ENCODE measurements around the gene LRRC25.

LRRC25 gene

DNA sequence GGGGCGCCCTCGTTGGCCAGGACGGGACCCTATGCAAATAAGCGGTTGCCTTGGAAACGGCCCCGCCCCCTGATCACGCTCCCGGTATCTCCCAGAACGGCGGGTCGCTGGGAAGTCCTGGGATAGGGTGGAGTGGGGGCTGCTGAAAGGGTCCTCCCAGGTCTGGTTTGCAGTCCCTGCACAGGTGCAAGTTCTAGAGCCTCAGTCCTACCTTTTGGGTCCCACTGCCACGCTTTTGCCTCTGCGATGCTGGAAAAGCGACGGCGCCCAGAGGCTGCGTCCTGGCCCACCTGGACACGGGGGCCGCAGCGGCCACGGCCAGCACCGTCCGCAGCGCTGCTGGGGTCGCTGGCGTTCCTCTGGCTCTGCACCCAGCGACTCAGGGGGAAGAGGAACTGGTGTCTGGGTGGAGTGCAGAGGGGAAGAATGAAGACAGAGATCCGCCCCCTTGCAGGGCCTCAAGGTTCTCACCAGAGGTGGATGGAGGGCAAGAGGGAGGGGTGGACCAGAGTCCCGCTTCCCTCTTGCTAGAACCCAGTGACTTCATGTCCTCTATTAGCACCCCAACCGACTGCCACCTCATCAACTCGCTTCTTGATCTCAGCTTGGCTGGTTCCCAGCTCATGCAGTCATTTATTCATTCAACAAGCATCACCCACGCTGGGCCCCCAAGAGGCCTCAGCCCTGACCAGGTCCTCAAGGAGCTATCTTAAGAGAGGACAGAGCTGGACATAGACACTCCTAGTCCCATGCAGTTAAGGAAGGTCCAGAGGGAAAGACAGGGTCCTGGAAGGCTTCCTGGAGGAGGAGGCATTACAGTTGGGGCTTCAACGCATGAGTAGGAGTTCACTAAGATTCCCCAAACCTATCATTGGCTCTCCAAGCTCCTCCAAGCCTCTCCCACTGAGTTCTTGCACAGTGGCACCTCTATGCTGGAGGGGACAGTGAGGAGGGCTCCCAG is at the start of gene LRRC25:
LRRC25 (minus strand) TSS at position 381 of the 961 bp plus-strand sequence. CDS start 659 bp downstream, outside the sequence.
- no peak for DNase-seq (ENCODE audit: low spot score)

DNA sequence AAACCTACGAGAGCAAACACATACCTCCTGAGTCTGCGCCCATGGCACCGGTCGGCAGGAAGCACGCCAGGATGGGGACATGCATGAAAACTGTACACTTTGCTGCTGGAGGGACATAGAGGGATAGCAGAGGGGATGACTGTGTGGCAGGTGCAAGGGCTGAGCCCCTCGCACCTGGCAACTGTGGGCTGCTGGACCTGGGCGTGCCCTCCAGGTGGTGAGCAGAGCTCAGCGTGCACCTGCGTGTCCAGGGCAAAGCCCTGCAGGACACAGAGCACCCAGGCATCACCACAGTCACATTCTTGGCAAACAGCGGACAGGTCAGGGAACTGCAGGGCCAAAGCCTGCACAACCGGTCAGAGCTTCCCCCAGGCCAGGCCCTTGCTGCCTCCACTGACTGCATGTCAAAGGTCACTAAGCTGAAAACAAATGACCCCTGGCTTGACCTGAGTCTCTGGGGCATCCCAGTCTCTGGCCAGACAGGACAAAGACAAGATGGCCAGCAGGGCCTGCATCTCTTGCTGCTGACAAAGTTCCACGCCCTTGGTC is 49.5 kb upstream of the LRRC25 start:
- no peak for DNase-seq (ENCODE audit: low spot score)

DNA sequence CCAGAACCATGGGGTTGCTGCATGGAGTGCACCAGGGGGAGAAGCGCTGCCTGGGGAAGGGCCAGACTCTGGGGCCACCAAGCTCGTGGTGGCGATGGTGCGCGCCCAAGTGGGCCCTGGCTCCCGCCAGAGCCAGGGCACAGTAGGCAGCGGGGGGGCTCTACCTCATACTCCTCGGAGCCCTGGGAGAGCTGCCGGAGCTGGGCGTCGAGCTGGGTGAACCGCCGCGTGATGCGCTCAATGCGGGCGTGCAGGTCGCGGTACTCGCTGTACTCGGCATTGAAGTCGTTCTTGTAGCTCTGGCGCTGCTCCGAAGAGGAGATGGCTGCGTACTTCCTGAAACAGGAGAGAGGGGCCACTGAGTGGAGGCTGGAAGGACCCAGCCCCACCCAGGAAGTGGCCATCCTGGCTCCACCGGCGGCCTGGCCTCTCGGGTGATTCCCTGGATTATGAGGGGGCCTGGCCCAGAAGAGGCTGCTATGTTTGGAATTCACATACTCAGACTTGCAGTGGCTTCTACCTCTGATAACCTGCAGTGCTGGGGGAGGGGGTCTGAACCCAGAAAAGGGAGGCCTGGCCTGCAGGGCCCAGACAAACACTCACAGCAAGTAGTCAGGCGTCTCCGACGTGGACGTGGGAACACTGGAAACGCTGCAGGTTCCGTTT is 48.9 kb upstream of the LRRC25 start:
- no peak for DNase-seq (ENCODE audit: low spot score)

GRCh38 chr19:18445262-18445948 is 48.0 kb upstream of the LRRC25 start:
- no peak for DNase-seq (ENCODE audit: low spot score)

DNA sequence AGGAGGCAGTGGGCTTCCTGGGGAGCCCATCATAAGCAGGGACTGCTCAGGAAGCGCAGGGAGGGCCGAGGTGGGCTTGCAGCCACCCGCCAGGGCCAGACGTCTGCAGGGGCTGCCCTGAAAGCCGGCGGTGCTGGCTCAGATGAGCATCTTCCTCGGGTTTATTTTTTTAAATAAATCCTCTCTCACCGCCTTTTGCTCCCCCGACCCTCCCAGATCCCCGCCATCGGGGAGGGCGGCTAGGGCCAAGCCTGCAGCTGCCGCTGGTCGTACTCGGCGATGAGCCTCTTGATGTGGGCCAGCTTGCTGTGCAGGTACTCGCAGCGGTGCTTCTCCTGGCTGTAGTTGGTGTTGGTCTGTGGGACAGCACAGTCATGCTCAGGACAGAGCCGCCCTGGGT is 47.1 kb upstream of the LRRC25 start:
- no peak for DNase-seq (ENCODE audit: low spot score)

DNA sequence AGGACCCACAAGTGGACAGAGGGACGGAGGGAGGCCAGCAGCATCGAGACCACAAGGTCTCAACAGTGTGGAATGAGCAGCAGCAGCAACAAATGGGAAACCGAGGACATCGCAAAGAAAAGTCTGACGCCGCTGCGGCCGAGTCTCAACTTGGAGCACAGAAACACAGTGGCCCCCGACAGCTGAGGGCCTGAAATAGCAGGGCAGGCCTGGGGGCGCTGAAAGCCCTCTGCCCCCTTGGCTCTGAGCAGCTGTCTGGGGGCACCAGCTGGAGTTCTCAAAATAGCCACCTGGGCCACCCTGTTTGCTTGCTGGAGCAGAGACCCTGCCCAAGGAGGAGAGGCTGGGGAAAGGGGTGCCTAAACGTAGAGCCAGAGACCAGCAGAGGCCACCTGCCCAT is 46.4 kb upstream of the LRRC25 start:
- DNase-seq (ENCODE audit: low spot score), result no peak

DNA sequence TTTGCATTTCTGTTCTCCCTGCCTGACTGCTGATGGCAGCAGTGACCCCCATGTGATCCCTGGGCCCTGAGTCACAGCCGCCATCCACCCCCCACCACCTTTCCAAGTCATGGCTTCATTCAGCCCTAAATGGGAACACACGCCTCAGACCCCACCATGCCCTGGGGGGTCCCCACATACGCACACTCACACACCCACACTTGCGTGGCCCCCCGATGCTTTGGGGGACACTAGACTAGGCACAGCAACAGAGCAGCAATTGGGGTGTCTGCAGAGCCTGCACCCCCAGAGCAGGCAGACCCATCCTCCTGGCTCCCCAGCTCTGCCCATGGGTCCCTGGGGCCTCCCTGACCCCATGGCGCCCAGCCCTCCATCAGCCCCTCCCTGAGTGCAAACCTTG is 46.0 kb upstream of the LRRC25 start:
- DNase-seq (ENCODE audit: low spot score), result no peak

GRCh38 chr19:18442941-18443340 is 45.5 kb upstream of the LRRC25 start:
- DNase-seq (ENCODE audit: low spot score), result no peak

GRCh38 chr19:18441804-18442788 is 44.7 kb upstream of the LRRC25 start:
- no peak for DNase-seq (ENCODE audit: low spot score)

DNA sequence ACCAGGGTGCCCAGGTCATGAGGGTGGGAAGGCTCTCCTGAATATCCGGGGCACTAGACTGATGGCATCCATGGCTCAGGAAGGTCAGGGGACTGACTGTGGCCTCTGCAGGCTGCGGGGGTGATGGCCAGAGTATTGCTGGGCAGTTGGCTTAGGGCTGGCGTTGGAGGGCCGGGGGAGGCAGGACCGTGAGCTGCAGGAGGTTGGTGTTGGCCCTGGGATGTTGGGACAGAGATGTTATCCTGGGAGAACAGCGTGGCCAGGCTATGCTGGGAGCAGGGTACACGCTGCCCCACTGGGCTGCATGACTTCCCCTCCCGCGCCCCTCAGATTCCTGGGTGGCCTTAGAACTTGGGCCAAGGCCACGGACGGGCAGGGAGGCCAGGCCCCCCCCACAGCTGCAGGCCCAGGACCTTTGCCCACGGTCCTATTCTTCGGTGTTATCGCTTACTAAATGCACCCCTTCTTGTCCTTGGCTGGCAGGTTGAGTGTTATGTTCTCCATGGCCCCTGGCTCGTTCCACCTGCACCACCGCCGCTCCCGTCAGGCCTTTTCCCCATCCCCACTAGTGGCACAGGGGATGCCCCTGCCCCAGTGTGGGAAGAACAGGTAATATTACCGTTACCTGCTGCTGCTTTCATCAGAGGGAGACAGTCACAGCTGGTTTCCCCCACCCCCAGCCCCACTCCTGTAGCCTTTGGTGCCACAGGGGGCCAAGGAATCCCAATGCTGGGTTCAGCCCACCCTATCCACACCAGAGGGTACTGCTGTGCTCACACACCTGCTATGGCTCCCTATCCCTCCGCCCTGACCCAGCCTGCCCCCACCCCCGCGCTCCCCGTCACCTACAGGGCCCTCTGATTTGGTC is 43.7 kb upstream of the LRRC25 start:
- no peak for DNase-seq (ENCODE audit: low spot score)

DNA sequence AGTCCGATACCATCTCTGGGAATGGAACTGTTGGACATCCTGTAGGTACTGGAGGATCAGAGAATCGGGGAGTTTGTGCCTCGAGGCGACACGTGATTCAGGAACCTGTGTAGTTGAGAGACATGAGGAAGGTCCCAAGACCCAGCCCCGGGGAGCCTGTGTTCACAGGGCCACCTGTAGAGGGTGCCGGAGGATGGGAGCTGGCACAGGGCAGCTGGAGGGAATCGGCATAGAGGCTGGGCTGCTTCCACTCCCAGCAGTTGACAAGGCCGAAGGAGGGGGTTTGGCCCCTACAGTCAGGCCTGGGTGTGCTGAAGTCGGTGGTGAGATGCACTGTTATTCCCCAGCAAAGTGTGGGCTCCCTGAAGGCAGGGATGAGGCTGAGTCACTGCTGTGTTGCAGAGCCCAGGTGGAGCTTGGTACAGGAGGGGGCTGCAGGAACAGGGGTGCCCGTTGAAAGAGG is 43.0 kb upstream of the LRRC25 start:
- DNase-seq (ENCODE audit: low spot score), result peak; percentile 40

GRCh38 chr19:18439910-18440237 is 42.5 kb upstream of the LRRC25 start:
- DNase-seq (ENCODE audit: low spot score), result no peak

DNA sequence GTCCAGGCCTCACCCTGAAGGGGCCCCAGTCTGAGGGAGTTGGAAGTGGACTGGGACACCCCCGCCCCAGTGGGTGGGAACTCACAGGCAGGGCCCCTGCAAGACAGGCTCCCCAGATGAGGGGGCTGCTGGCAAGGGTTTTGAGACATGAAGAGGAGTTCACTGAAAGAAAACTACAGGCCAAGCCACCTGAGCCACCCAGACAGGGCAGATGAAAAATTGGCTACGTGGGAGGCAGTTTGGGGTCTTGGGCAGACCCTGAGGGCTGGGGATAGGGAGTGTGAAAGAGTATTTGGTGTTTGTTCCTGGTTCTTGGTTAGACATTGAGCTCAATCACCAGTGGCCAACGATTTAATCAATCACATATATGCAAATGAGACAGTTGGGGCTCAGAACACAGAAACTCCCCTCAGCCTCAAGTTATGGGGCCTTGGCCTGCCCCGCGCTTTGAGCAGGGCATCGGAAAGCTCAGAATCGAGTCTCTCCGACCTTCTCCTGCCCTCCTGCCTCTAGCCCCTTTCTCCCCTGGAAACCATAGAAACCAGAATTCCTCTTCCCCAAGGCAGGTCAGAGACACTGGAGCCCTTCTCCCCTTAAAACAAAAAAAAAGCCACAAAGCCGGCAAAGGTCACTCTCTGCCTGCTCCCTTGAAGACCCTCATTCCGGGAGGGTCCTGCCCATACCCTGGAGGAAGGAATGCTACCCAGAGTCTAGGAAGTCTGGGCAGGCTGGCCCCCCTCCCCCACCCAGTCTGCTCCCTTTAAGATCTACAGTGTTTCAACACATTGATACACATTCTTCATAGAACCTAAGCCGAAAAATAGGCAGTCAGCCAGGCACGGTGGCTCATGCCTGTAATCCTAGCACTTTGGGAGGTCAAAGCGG is 41.8 kb upstream of the LRRC25 start:
- DNase-seq (ENCODE audit: low spot score), result no peak

DNA sequence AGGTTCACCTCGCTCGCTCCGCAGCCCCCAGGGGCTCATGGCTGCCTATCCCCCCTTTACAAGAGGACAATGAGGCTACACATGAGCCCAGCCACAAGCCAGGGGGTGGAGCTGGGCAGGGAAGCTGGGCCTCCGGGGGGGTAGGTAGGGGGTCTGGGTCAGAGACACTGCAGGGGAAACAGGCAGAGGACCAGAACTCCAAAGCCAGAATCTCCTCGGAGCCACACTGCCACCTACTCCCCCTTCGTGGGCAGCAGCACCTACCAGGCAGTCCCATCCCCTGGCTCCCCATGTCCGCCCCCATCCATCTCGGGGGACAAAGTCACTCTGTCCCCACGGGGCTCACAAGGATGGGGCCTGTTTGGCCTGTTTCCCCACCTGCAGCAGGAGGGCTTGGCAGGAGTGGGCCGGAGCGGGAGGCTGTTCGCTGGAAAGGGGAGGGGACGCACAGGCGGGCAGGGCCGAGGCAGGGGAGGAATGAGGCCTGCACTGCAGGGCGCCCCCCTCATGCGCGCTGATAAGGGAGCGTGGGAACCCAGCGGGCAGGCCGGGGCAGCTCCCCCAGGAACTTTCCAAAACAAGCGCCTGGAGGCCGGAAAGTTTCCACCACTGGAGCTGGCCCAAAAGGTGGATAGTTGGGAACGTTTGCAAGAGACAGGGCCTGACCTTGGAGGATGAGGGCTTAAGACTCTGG is 41.1 kb upstream of the LRRC25 start:
- DNase-seq (ENCODE audit: low spot score), result no peak

GRCh38 chr19:18437491-18438330 is 40.3 kb upstream of the LRRC25 start, which contains the start of gene ISYNA1:
ISYNA1 (minus strand) TSS chr19:18438133; CDS start chr19:18437979, 154 bp downstream.
- DNase-seq (ENCODE audit: low spot score), result no peak

- peak; percentile 66 for DNase-seq (ENCODE audit: low spot score)
These were observed 39.5 kb upstream of the LRRC25 start for GRCh38 chr19:18436671-18437490.

Data from activated CD4-positive, alpha-beta T cell treated with anti-CD3 and anti-CD28 coated beads, Interleukin-2, Interleukin-4, amounts not matched to agents 100 ng/mL and 50 ng/mL, durations not matched to agents 16 hours and 8 hours (primary cell).